ENCODE data around the gene TNS1.

TNS1 gene

DNA sequence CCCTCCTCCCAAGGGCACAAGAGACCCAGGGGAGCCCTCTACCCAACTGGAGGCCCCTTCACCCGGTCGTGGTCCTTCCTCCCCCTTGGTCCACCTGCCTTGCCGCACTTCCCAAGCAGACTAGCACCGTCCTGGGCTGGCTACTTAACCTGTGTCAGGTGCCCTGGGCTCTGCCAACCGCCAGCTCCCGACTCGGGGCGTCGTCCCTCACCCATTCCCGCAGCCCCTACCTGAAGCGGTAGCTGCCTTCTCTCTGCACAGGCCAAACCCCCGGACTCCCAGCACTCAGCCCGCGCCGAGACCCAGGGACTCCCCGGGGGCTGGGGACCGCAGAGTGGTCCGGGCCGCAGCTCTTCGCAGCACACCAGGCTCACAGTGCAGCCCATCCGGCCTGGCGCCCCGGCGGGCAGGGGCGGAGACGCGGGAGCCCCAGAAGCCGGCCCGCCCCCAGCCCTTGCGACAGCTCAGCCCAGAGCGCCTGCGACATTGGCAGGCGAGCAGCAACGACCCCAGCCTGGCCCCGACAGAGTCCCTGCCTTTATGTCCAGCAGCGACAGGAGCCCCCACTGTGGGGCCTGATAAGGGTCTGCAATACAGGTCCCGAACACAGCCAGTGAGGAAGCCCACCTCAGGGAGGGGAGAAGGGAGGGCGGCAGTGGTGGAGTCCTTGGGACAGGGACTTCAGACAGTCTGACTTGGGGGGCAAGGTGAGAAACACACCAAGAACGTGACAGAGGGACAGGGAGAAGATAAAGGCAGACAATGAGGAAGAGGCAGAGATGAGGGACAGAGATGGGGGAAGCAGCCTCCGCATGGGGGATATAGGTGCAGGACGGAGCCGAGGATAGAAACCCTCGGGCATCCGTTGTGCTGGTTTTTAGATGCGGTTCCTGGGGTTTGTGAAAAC lies 31.0 kb upstream of the TNS1 start:
- peak overlapping the region; percentile 42; the same call in 1 of the 2 replicates for H3K4me3 ChIP-seq (ENCODE audit: low read depth, low read length)
- DNase-seq (ENCODE audit: low read depth): no peak

DNA sequence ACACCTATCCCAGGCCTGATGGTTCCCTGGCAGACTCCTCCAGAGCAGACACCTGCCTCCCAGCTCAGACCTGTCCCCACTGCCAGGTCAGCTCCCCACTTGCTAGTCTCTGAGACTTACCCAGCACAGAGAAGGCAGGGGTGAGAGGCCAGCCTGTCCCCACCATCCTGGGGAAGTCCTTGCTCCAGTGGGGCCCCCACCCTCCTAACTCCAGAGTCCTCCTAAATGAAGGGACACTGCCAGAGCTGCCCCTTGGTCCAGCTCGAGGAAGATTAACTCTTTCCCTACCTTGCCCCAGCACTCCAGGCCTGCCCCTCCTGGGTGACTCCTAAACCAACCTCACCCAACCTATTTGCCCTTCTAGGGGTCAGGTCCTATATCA lies 30.4 kb upstream of the TNS1 start:
- TF ChIP-seq, protein P1, sequence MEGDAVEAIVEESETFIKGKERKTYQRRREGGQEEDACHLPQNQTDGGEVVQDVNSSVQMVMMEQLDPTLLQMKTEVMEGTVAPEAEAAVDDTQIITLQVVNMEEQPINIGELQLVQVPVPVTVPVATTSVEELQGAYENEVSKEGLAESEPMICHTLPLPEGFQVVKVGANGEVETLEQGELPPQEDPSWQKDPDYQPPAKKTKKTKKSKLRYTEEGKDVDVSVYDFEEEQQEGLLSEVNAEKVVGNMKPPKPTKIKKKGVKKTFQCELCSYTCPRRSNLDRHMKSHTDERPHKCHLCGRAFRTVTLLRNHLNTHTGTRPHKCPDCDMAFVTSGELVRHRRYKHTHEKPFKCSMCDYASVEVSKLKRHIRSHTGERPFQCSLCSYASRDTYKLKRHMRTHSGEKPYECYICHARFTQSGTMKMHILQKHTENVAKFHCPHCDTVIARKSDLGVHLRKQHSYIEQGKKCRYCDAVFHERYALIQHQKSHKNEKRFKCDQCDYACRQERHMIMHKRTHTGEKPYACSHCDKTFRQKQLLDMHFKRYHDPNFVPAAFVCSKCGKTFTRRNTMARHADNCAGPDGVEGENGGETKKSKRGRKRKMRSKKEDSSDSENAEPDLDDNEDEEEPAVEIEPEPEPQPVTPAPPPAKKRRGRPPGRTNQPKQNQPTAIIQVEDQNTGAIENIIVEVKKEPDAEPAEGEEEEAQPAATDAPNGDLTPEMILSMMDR (IDR thresholded peaks at IDR 0.05; ENCODE audit: insufficient read depth, low read depth, low read length, missing control alignments): no peak
- no peak overlapping the region for H3K4me3 ChIP-seq (ENCODE audit: low read depth, low read length)
- no peak for DNase-seq (ENCODE audit: low read depth)

More for the DNA sequence above, 31.0 kb upstream of the TNS1 start:
- TF ChIP-seq, protein P1 (IDR thresholded peaks at IDR 0.05; ENCODE audit: insufficient read depth, low read depth, low read length, missing control alignments): no peak

DNA sequence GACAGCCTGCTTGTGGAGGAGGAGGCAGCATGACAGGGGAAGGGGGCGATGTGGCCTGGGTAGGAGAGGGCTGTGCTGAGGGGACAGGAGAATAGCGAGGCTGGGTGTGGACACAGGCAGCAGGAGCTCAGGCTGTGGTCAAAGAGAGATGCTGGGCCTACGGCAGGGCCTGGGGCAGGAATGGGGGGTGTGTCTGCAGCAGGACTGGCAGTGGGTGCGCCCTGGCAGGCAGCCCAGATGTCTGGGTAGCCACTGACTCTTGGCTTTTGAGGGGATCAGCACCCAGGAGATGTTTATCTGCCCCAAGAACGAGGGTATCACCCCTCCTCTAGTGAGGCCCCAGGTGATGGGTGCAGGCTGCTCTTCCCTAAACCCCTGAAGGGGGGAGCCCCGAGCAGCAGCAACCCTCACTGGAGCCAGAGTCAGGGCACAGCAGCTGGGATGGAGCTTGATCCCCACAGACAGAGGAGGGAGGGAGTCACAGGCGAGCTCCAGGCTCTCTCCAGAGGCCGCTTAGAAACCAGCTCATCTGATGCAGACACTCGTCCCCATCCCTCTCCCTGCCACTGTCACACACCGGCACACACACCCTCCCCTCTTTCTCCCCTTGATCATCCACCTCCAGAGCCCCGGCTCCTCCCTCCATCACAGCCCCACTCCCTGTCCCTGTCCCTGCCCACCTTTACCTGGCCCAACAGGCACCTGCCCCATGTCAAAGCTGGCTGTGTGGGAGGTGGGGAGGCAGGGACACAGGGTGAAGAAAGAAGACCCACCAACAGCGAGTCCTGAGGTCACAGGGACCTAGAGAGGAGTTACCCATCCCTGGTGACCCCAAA lies 29.8 kb upstream of the TNS1 start:
- TF ChIP-seq, protein P1 (IDR thresholded peaks at IDR 0.05; ENCODE audit: insufficient read depth, low read depth, low read length, missing control alignments): no peak
- DNase-seq (ENCODE audit: low read depth): no peak

DNA sequence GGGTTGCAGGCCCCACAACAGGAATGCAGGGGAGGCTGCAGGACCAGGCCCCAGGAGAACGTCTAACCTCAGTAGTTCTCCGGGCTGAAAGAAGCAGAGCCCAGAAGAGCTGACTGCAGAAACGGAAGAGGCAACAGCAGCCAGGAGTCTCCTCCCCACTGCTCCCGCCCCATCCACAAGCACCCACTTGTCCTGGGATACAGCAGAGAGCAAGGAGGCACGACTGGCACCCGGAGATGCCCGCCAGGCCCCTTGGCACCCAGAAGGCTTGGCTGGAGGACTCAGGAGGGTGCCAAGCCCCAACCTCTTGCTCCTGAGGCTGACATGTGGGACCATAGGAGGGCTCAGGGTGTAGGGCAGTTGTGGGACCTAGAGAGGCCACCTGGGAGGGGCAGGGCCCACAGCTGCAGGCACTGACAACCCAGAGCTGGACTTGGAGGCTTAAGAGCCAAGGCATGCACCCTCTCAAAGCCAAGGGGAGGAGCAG lies 29.0 kb upstream of the TNS1 start:
- TF ChIP-seq, protein P1 (IDR thresholded peaks at IDR 0.05; ENCODE audit: insufficient read depth, low read depth, low read length, missing control alignments): no peak
- DNase-seq (ENCODE audit: low read depth): no peak
- H3K4me3 ChIP-seq (ENCODE audit: low read depth, low read length): no peak overlapping the region

More for the DNA sequence above, 29.8 kb upstream of the TNS1 start:
- no peak overlapping the region for H3K4me3 ChIP-seq (ENCODE audit: low read depth, low read length)

DNA sequence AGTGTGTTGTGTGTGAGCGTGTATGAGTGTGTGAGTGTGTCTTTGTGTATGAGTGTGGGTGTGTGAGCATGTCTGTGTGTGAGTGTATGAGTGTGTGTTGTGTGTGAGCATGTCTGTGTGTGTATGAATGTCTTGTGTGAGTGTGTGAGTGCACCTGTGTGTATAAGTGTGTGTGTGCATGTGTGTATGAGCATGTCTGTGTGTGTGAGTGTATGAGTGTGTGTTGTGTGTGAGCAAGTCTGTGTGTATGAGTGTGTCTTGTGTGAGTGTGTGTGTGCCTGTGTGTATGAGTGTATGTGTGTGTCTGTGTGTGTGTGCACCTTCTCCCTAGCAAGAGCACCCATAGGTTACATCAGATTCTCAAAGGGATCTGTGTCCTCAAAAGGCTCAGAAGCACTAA lies 28.5 kb upstream of the TNS1 start:
- DNase-seq (ENCODE audit: low read depth): no peak
- H3K4me3 ChIP-seq (ENCODE audit: low read depth, low read length): no peak overlapping the region
- TF ChIP-seq, protein P1 (IDR thresholded peaks at IDR 0.05; ENCODE audit: insufficient read depth, low read depth, low read length, missing control alignments): no peak

DNA sequence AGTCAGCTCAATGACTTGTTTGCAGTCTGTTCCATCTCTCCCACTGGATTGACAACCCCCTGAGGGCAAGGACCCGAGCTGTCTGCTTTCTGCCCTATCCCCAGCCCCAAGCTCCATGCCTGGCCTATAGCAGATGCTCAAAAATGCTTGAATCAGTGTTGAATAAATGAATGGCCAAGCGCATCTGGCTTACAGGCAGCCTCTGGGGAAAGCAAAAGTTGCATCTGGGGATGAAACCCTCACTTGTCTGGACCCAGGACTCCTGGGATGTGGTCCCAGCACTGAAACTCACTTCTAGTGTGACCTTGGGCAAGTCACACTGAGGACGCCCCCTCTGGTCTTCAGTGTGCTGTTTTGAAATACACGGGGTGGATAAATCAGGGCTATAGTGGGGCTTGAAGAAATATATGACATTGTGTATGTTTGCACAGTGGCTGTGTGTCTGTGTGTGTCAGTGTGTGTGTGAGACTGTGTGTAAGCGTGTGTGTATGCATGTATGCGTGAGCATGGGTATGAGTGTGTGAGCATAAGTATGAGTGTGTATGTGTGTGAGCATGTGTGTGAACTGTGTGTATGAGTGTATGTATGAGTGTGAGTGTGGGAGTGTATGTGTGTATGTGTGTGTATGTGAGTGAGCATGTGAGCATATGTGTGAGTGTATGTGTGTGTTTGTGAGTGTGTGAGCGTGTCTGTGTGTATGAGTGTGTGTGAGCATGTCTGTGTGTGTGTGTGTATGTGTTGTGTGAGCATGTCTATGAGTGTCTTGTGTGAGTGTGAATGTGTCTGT lies 27.8 kb upstream of the TNS1 start:
- DNase-seq (ENCODE audit: low read depth): no peak
- TF ChIP-seq, protein P1 (IDR thresholded peaks at IDR 0.05; ENCODE audit: insufficient read depth, low read depth, low read length, missing control alignments): no peak
- H3K4me3 ChIP-seq (ENCODE audit: low read depth, low read length): no peak overlapping the region

Measured in GM12865 (cell line).